Stimulated activated naive B cell treated with anti-CD40 and anti-IgM and Interleukin-4, amounts not matched to agents 10 μg/mL and 1 μg/mL and 100 μg/mL, for 72 hours (primary cell): ENCODE results near the gene DSCAML1.

Experiments
- ATAC-seq, 2 donors: fragments of 150-1000 bp; cut with Tn5 transposase; replicated peaks; 2 replicates each; pipeline ENCODE4 v1.10.0; 2021; ENCODE audit warnings: moderate library complexity in 1 of 2
- DNase-seq: peaks from one replicate; pipeline ENCODE4 v3.0.0; 2021
- H3K27ac Mint-ChIP-seq: one replicate; pipeline ENCODE4 v1.8.0; 2022; ENCODE audit warnings: mild to moderate bottlenecking, mixed read lengths
- H3K27me3 Mint-ChIP-seq, 2 donors: one replicate each; pipeline ENCODE4 v1.8.0; 2022; ENCODE audit warnings: mixed read lengths in 2 of 2
- H3K36me3 Mint-ChIP-seq, 2 donors: one replicate each; pipeline ENCODE4 v1.8.0; 2022; ENCODE audit warnings: mixed read lengths in 2 of 2, mild to moderate bottlenecking in 1 of 2
- H3K4me1 Mint-ChIP-seq, 2 donors: one replicate each; pipeline ENCODE4 v1.8.0; 2022; ENCODE audit warnings: mixed read lengths in 2 of 2, mild to moderate bottlenecking in 1 of 2
- H3K4me3 Mint-ChIP-seq, 2 donors: one replicate each; pipeline ENCODE4 v1.8.0; 2022; ENCODE audit warnings: mild to moderate bottlenecking in 2 of 2, mixed read lengths in 2 of 2, moderate library complexity in 1 of 2
- H3K9me3 Mint-ChIP-seq, 2 donors: one replicate each; pipeline ENCODE4 v1.8.0; 2022; ENCODE audit warnings: mixed read lengths in 2 of 2, mild to moderate bottlenecking in 1 of 2

The DSCAML1 gene

DNA sequence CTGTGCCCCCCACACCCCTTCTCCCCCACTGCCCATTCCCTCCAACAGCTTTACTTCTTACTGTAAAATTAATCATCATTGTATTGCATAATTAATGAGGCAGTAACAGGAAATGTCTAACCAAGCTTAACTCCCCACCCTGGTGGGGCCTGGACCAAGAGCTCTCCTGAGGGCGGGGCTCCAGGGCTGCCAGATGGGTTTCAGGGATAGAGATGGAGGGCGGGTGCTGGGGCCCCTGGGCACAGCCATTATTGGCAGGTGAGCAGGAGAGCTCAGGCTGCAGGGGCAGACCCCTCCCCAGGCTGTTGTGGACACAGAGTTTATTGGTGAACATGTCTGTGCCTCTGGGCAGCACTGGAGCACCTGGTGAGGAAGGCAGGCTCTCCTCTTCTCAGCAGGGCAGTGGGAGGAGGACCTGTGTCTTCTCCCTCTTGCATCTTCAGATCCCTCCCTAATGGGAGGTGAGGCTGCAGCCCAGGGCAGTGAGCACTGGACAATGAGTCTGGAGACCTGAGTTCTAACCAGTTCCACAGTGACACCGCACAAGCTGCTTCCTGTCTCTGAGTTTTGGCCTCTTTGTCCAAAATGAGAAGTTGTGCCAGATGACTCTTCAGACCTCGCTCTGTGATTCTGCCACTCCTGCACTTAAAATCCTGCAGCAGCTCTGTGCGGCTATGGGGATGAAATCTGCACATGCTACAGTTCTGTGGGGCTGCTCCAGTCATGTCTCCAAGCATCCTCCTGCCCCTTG lies 236.1 kb downstream of the DSCAML1 start:
- no peak overlapping the region for H3K4me3 Mint-ChIP-seq
- no peak for DNase-seq
- no peaks in the 10 kb centered on the region for H3K9me3 Mint-ChIP-seq
- H3K27ac Mint-ChIP-seq = no peak overlapping the region
- peaks cover 0 to 1% of the 10 kb centered on the region in 2 donors for H3K4me1 Mint-ChIP-seq
- no peaks in the 10 kb centered on the region for H3K36me3 Mint-ChIP-seq
- peaks cover 0 to 11% of the 10 kb centered on the region in 2 donors for H3K27me3 Mint-ChIP-seq
- ATAC-seq = no peak

- ATAC-seq (no peak), DNase-seq (no peak)
- Mint-ChIP-seq H3K27ac (no peak overlapping the region), H3K9me3 (no peaks in the 10 kb centered on the region), H3K27me3 (peaks cover 5 to 16% of the 10 kb centered on the region in 2 donors), H3K4me1 (peaks cover 0 to 1% of the 10 kb centered on the region in 2 donors), H3K36me3 (no peaks in the 10 kb centered on the region), H3K4me3 (no peak overlapping the region)
Observed at GRCh38 chr11:117559698-117560097, 237.3 kb downstream of the DSCAML1 start.

- H3K4me1 Mint-ChIP-seq = peaks cover 0 to 1% of the 10 kb centered on the region in 2 donors
- no peak overlapping the region for H3K4me3 Mint-ChIP-seq
- H3K27ac Mint-ChIP-seq = no peak overlapping the region
- no peak for ATAC-seq
- H3K36me3 Mint-ChIP-seq = no peaks in the 10 kb centered on the region
- DNase-seq = no peak
- H3K27me3 Mint-ChIP-seq = peaks cover 5 to 16% of the 10 kb centered on the region in 2 donors
- H3K9me3 Mint-ChIP-seq = no peaks in the 10 kb centered on the region
Observed at GRCh38 chr11:117557361-117557760, 239.7 kb downstream of the DSCAML1 start.

DNA sequence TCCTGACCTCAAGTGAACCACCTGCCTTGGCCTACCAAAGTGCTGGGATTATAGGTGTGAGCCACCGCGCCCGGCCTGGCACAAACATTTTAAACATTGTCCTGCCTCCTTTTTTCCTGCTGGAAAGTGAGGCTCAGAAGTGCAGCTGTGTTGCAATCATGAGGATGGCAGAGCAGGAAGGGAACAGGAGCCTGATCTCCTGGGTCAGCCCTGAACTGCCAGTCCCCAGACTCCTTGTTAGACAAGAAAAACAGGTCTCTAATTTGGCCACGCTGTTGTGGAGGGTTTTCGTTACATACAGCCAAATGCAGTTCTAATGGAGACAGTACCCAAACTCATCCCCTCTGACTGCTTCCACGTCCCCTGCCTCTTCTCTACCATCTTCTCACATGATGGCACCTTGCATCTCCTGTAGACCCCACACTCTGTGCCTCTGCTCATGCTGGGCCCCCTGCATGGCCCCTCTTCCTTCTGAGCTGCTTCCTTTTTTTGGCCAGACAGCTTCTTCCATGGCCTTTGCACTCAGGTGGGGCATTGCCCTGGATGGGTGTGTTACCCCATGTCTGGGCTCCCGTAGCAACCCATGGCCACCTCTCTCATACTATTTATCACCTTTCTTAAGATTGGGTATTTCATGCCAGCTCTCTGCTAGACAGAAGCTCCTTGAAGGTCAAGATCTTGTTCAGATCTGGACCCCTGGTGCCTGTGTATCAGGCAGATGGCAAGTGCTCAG lies 242.2 kb downstream of the DSCAML1 start:
- Mint-ChIP-seq H3K36me3 (no peaks in the 10 kb centered on the region), H3K4me1 (no peaks in the 10 kb centered on the region), H3K4me3 (no peak overlapping the region), H3K27me3 (peaks cover 9 to 16% of the 10 kb centered on the region in 2 donors), H3K9me3 (no peaks in the 10 kb centered on the region), H3K27ac (no peak overlapping the region)
- DNase-seq (no peak), ATAC-seq (no peak)

DNA sequence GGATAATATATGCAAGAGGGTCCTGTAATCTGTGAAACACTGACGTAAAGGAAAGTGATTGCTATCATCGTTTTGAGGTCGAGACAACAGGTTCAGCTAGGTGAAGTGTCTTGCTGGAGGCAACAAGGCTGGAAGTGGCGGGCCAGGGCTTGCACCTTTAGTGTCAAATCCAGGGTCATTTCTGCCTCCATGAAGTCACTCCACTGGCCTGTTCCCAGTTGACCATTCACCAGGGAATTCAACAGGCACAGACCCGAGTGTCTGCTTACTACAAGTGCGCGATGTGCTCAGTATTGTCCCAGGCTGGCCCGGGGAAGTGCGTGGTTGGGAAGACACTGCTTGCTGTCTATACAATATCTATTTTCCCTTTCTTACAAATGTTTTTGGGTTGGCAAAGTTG lies 244.4 kb downstream of the DSCAML1 start:
- no peak overlapping the region for H3K27ac Mint-ChIP-seq
- ATAC-seq (no peak), DNase-seq (no peak)
- no peak overlapping the region for H3K4me3 Mint-ChIP-seq
- peaks cover 9 to 15% of the 10 kb centered on the region in 2 donors for H3K27me3 Mint-ChIP-seq
- peaks cover 0 to 1% of the 10 kb centered on the region in 2 donors for H3K36me3 Mint-ChIP-seq
- peaks cover 0 to 5% of the 10 kb centered on the region in 2 donors for H3K4me1 Mint-ChIP-seq
- H3K9me3 Mint-ChIP-seq = no peaks in the 10 kb centered on the region

DNA sequence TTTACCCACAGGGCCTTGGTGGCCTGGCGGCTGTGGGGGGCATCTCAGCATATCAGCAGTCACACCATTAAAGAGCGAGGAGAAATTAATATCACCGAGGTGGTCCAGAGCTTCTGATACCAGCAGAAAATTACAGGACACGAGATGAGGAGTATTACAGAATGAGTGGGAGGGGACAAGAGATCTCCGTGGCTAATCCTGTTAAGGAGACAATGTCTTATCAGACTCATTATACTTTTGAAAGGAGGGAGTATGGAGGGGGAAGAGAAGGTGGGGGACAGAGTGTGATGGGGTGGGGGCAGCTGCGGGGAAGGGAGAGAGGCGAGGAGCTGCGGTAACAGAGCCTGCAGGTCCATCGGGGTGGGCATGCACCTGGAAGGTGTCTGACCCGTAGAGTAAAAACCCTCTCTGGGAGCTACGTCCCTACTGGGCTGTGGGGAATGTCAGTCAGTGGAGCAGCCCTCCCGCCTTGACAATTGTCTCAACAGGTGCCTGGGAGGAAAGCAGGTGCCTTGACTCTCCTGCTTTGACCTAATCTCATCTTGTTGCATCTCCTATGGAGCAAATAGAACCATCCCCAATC lies 245.2 kb downstream of the DSCAML1 start:
- Mint-ChIP-seq H3K4me1 (peaks cover 0 to 5% of the 10 kb centered on the region in 2 donors), H3K36me3 (peaks cover 0 to 1% of the 10 kb centered on the region in 2 donors), H3K27me3 (peaks cover 9 to 13% of the 10 kb centered on the region in 2 donors), H3K27ac (no peak overlapping the region), H3K9me3 (no peaks in the 10 kb centered on the region), H3K4me3 (no peak overlapping the region)
- no peak for ATAC-seq
- DNase-seq = no peak

DNA sequence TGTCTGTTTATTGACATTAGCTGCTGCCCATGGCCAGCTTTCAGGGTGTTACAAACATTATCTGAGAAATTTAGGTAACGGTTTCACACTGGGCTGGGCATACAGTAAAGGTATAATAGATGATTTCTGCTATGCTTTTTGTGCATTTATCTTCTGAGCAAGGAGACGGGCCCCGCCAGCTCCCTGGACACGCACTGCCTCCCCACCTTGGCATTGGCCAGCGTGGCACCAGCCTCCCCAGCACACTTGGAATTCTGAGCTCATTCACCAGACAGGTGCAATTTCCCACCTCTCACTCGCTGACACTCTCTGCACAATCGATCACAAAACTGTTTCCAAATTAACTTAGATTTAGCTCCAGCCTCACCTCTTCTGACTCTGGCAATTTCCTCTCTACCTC lies 246.6 kb downstream of the DSCAML1 start:
- DNase-seq (no peak), ATAC-seq (no peak)
- no peaks in the 10 kb centered on the region for H3K9me3 Mint-ChIP-seq
- H3K27ac Mint-ChIP-seq = no peak overlapping the region
- peaks cover 0 to 1% of the 10 kb centered on the region in 2 donors for H3K36me3 Mint-ChIP-seq
- peaks cover 10 to 11% of the 10 kb centered on the region in 2 donors for H3K27me3 Mint-ChIP-seq
- peaks cover 0 to 5% of the 10 kb centered on the region in 2 donors for H3K4me1 Mint-ChIP-seq
- no peak overlapping the region for H3K4me3 Mint-ChIP-seq

GRCh38 chr11:117549417-117549816 lies 247.6 kb downstream of the DSCAML1 start:
- peaks cover 0 to 1% of the 10 kb centered on the region in 2 donors for H3K36me3 Mint-ChIP-seq
- no peaks in the 10 kb centered on the region for H3K9me3 Mint-ChIP-seq
- no peak for DNase-seq
- H3K27ac Mint-ChIP-seq = no peak overlapping the region
- H3K4me1 Mint-ChIP-seq = peaks cover 0 to 5% of the 10 kb centered on the region in 2 donors
- H3K4me3 Mint-ChIP-seq = no peak overlapping the region
- H3K27me3 Mint-ChIP-seq = peaks cover 6 to 10% of the 10 kb centered on the region in 2 donors
- no peak for ATAC-seq

DNA sequence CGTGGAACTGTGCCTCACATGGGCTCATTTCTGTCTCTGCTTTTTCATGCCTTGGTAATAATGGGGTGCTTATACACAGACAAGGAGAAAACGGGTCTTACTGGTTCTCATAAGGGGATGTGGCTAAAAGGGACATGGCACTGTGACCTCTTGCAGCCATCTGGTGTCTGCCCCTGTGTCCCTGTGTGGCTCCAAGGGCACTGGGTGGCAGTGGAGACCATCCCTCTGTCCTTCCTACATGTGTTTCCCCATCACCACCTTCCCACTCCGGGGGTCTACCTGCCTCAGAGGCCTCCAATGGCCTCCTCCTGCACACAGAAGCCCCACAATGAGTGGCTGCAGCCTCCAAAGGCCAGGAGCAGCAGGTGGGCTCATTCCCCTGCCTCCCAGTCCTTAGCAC lies 248.1 kb downstream of the DSCAML1 start:
- Mint-ChIP-seq H3K27ac (no peak overlapping the region), H3K4me1 (peaks cover 0 to 5% of the 10 kb centered on the region in 2 donors), H3K27me3 (peaks cover 6 to 10% of the 10 kb centered on the region in 2 donors), H3K9me3 (peaks cover 0 to under 1% of the 10 kb centered on the region in 2 donors), H3K36me3 (peaks cover 0 to 1% of the 10 kb centered on the region in 2 donors), H3K4me3 (no peak overlapping the region)
- DNase-seq = no peak
- no peak for ATAC-seq

DNA sequence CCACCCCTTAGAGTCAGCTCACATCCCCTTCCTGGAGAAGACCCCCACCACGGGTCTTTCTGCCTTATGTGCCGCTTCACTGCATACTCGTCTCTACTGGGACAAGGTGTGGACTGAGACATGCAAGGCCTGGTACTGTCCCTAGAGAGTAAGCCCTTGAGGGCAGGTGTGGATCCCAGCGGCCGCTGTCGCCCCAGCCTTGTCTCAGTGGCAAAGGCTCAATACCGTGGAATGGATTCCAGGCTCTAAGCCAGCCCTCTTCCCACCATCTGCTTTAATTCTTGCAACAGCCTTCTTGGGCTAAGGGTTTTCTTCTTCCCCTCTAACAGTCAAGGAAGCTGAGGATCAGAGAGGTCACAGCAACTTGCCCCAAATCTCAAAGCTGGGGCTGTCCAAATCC lies 249.1 kb downstream of the DSCAML1 start:
- no peak for DNase-seq
- Mint-ChIP-seq H3K4me1 (peaks cover 0 to 5% of the 10 kb centered on the region in 2 donors), H3K27ac (no peak overlapping the region), H3K4me3 (no peak overlapping the region), H3K9me3 (peaks cover 0 to 4% of the 10 kb centered on the region in 2 donors), H3K27me3 (peaks cover 6 to 10% of the 10 kb centered on the region in 2 donors), H3K36me3 (peaks cover 0 to 1% of the 10 kb centered on the region in 2 donors)
- no peak for ATAC-seq

- Mint-ChIP-seq H3K27ac (no peak overlapping the region), H3K9me3 (peaks cover 0 to 5% of the 10 kb centered on the region in 2 donors), H3K27me3 (peaks cover 6 to 10% of the 10 kb centered on the region in 2 donors), H3K4me1 (peaks cover 0 to 5% of the 10 kb centered on the region in 2 donors), H3K4me3 (no peak overlapping the region), H3K36me3 (peaks cover 0 to 1% of the 10 kb centered on the region in 2 donors)
- DNase-seq (no peak), ATAC-seq (no peak)
Observed at GRCh38 chr11:117547195-117547850, 249.7 kb downstream of the DSCAML1 start.

- Mint-ChIP-seq H3K27ac (no peak overlapping the region), H3K36me3 (peaks cover 0 to 1% of the 10 kb centered on the region in 2 donors), H3K4me3 (no peak overlapping the region), H3K4me1 (peaks cover 0 to 5% of the 10 kb centered on the region in 2 donors), H3K9me3 (peaks cover 0 to 5% of the 10 kb centered on the region in 2 donors), H3K27me3 (peaks cover 9 to 10% of the 10 kb centered on the region in 2 donors)
- ATAC-seq (no peak), DNase-seq (no peak)
Observed at GRCh38 chr11:117546431-117547194, 250.4 kb downstream of the DSCAML1 start.

DNA sequence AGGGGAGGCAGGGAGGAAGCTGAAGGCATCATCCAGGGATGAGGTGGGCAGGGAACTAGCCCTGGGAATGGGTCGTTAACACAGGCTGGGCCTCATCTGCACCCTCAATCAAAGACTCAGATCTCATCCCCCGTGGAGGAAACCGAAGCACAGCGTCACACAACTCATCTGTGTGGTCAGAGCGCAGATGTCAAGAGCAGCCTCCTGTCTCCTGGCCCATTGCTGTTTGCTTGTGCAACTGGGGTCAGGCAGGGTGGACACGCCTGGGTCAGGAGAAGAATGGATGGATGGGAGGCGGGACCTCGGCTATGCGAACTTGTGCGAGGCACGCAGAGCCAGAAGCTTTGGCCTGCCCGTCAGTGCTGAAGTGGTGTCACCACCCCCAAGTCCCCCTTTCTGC lies 251.3 kb downstream of the DSCAML1 start:
- Mint-ChIP-seq H3K36me3 (peaks cover 0 to 1% of the 10 kb centered on the region in 2 donors), H3K4me1 (peaks cover 0 to 5% of the 10 kb centered on the region in 2 donors), H3K9me3 (peaks cover 0 to 5% of the 10 kb centered on the region in 2 donors), H3K4me3 (no peak overlapping the region), H3K27ac (no peak overlapping the region), H3K27me3 (peaks cover 6 to 13% of the 10 kb centered on the region in 2 donors)
- ATAC-seq = no peak
- DNase-seq = no peak
